NCI-H748 (cell line): ENCODE results near the gene CPLANE2.
"Not testable (repeated sequence)": the region's sequence is repeated elsewhere in the genome, so short reads cannot be mapped to it uniquely, and the experiment has no call there.

ENCODE experiments used
- DNase-seq: peaks from one replicate; lab custom pipeline; 2025; ENCODE audit not compliant: unreplicated experiment; lab: John Stamatoyannopoulos, UW

Gene CPLANE2

DNA sequence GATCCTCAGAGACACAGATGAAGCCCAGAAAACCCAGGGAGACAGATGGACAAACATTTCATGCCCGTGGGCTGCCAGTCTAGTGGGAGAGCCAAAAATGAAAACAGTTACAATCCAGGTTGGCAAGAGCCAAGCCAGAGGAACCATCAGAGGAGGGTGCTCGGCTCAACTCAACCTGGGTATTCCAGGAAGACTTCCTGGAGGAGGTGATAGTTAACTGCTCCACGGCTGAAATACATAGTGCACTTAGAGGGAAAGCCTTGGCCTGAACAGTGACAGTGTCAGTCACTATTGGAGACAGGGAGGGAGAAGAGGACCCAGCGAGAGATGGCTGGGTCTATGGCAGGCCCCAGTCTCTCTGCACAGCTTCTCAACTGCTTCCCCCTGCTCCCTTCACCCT, 26.4 kb downstream of the CPLANE2 start:
- no peak for DNase-seq

- no peak for DNase-seq
These were observed 27.1 kb downstream of the CPLANE2 start for GRCh38 chr1:16209847-16210407.

GRCh38 chr1:16209132-16209846, 27.7 kb downstream of the CPLANE2 start:
- DNase-seq = no peak

DNA sequence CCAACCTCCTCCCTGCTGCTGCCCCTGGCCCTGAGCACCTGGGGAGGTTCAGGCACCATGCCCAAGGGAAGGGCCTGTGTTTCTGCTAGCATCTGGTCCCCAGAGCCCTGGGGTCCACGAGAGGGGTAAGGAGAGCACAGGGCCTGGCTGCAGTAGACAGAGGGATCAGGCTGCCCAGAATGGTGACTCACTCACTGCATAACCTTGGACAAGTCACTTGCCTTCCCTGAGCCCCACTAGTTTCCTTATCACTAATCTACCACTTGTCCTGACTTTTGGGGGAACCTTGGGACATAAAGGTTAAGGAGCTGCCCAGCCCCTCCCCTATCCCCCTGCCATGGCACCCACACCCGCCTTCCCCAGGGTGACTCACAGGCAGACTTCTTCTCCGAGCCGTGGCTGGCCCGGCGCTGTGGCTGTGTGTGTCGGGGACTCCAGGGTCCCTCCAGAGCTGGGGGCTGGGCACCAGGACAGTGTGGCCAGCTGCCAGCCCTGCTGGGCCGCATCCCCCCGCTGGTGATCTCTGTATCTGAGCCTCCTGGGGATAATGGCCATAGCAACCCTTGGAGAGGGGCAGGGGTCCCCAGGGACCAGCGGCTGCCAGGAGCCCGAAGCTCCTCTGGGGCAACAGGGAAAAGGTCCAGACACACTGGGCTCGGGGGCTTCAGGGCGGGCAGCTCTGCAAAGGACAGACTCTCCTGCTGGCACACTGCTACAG, 28.6 kb downstream of the CPLANE2 start:
- no peak for DNase-seq

DNA sequence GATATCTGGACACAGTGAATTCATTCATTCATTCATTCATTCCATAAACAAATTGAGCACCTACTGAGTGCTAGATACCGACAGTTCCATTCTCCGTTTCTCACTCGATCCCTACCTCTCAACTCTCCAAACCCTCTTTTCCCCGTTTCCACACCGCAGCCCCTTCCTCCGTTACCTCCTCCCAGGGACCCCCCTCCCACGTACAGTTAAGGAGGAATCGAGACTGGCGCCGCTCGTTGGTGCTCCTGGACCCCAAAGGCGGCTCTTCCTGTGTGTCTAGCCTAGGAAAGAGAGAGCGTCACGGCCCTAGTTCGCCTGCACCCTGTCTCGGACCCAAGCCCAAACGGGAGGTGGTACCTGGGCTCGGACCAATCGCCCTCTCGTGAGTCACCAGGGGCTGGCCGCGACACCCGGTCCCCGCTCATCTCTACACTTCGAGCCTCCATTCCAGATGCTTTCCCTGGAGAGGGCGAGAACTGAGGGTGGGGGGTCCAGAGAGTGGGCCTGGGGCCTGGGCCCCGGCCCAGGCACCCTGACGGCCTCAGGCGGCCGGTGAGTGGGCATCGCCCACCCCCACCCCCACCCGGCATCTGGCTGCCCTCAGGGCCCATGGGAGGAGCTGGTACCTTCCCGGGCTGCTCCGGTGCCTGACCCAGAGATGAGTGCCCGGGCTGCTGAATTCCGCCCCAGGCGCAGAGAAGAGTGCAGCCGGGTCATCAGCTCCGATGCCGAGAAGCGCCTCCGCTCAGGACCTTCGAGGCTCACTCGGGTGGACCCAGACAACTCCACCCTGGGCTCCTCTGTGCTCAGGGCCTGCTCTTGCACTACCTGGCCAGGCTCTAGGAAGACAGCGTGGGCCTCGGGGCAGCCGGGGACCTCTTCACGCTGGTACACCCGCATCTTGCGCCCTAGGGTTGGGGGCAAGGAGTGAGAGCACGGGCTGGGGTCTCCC, 29.4 kb downstream of the CPLANE2 start:
- no peak for DNase-seq

DNA sequence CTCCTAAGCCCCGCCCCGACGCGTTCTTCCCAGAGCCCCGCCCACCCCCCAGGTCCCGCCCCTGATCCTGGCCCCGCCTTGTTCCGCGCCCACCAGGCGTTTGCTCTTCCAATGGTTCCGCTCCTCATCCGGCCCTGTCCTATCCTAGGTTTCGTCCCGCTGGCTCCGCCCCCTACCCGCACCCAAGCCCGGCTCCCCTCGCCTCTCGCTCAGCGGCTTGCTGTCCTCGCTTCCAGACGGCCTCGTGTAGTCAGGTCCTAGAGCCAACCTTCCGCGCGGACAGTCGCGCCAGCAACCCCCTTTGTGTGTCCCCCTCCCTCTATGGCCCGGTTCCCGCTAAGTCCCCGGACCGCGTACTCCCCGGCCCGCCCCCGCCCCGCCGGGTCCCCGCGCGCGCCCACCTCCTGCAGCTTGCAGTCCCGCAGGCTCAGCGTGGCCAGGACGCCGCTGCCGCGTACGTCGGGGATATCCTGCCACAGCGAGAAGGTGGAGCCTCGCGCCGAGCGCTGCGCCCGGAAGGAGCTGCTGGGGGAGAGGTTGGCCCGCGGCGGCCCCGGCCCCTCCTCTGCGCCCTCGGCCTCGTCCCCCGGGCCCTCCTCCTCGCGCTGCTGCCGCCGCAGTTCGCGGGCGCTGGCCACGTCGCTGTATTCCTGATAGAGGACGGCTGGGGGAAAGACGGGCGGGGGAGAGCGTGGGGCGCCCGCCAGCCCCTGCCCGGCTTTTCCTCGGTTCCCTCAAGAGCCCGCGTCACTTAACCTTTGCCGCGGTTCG, 30.3 kb downstream of the CPLANE2 start:
- DNase-seq = peak; percentile 96

DNA sequence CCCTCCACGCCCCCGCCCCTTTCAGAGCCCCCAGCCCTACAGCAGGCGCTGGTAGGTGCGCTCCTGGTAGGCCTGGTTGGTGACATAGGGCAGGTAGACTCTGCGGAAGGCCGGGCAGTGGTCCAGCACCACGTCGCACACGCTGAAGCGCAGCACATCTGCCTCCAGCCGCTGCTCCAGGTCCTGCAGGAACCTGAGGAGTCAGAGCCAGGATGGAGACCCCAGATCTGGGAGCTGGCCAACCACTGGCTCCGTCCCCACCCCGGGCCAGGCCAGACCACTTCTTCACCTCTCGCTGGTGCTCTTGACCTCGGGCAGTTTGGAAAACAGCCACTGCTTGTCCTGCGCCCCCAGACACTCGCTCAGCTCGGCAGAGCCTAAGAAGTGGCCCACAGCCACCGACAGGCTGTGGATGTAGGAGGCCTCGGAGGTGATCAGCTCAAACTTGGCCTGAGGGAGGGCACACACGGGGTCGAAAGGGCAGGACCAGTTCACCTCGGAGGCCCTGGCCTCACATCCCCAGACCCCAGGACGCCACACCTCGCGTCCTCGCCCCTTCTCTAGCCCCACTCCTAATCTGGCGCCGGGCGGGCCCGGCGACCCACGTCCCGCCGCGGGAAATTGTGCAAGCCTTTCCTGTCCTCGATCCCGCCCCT, 31.0 kb downstream of the CPLANE2 start:
- DNase-seq = no peak

DNA sequence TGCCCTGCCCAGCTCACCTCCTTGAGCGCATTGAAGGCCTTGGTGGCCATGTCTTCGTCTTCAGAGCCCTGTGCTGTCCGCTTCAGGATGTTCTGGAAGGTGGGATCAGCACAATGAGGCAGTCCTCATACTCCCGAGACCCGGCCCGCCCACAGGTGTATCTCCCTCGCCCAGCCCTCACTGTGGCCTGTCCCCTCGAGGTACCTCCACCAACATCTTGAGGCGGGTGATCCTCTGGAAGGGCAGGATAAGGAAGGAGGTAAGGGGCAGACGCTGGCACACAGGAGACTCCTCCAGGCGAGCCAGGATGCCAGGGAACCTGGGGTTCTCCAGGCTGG, 31.7 kb downstream of the CPLANE2 start:
- DNase-seq = no peak

DNA sequence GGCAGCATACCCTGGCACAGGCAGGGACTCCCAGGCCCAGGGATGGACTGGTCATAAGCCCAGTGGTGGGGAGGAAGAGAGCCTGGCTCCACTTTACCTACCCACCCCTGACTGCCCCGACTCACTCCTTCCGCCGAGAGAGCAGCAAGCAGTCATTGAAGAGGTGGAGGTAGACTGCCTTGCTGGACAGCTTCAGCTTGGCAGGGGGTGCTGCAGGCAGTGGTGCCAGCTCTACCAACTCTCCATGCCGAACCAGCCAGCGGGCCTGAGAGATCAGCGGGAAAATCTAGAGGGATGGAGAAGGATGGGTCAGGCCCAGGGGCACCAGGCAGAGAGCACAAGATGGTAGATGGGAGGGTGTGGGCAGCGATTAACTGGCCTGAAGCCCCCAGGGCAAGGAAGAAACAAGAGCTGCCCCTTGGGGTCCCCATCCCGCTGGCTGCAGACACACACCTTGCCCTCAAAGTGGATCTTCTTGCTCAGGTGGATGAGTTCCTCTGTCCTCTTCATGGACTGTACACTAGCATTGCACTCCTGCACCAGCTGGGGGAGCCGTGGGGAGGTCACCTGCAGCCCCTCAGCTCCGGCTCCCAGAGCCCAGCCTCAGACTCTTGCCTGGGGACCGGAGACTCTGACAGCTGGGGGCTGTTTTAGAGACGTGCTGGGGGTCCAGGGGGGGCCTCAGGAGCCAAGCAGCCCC, 32.2 kb downstream of the CPLANE2 start:
- peak; percentile 29 for DNase-seq

- DNase-seq = no peak
These were observed 32.8 kb downstream of the CPLANE2 start for GRCh38 chr1:16204216-16204615.

DNA sequence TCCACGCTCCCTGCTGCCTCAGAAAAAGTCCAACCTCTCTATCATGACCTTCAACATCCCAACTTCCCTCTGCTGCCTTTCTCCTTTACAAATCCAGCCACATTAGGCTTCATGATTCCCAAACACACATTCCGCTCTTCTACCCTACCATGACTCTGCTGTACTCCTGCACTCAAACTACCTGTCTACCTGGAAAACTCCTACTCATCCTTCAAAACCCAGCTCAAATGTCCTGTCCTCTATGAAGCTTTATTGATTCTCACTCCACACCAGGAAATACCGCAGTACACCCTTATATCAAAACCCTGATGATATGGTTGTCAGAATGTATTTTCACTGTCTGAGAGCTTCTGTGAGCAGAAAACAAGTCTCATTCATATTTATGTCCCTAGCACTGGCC, 33.4 kb downstream of the CPLANE2 start:
- no peak for DNase-seq

DNA sequence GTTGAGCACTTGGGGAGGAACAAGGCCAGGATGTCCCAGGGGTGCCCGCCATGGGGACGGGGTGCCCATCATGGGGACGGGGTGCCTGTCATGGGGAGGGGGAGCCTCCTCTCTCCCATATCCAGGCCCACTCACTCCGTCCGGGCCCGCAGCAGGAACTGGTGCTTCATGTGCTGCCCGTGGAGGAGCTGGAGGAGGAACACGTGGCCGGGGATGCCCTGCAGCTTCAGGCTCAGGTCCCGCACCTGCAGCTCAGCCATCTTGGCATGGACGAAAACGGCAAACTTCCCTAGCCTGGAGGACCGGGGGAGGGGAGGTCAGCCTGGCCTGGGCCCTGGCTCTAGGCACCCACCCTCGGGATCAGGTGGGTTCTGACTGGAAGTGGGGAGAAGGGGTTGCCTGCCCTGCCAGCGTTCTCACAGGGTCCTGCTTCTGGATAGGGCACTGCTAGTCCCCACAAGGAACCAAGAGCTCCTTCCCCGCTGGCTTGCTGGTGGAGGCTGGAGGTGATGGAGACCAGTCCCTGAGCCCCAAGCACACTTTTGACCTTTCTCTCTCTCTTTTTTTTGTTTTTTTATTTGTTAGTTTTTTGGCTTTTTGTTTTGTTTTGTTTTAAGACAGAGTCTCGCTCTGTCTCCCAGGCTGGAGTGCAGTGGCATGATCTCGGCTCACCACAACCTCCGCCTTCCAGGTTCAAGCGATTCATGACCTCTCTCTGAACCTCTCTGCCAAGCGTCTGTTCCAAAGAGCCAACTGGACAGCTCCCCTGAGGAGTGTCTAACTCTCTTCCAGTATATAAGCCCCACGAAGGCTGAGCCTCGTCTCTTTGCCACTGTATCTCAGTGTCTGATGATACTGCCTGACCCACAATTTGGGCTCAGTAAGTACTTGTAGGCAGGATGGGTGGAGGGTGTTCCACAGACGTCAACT, 34.4 kb downstream of the CPLANE2 start:
- DNase-seq = no peak

DNA sequence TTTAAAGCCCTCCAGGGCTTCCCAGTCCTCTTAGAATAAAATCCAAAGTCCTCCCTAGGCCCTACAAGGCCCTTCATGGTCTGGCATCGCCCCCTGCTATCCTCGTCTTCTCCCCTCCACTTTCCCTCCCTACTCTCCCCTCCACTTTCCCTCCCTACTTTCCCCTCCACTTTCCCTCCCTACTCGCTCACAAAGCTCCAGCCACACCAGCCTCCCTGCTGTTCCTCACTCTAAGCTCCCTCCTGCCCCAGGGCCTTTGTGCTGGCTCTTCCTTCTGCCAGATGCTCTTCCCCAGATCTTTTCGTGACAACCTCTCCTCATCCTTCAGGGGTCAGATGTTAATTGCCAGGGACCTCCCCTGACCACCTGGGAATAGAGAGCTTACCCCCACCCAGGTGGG, 37.3 kb downstream of the CPLANE2 start:
- DNase-seq = no peak

DNA sequence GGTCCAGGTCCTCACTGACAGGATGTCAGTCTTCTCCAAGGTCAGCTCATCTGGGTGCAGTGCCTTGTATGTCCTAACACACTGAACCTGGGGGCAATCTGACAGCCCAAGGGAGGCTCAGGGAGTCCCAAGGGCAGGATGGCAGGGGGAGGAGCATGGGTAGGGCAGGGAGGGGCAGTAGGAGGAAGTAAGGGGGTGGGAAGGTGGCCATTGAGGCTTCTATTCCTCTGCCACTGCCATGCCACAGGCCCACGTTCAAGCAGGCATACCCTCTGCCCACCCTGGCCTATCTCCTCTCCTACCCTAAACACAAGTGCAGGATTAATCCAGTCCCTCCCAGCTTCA, 37.9 kb downstream of the CPLANE2 start:
- no peak for DNase-seq

DNA sequence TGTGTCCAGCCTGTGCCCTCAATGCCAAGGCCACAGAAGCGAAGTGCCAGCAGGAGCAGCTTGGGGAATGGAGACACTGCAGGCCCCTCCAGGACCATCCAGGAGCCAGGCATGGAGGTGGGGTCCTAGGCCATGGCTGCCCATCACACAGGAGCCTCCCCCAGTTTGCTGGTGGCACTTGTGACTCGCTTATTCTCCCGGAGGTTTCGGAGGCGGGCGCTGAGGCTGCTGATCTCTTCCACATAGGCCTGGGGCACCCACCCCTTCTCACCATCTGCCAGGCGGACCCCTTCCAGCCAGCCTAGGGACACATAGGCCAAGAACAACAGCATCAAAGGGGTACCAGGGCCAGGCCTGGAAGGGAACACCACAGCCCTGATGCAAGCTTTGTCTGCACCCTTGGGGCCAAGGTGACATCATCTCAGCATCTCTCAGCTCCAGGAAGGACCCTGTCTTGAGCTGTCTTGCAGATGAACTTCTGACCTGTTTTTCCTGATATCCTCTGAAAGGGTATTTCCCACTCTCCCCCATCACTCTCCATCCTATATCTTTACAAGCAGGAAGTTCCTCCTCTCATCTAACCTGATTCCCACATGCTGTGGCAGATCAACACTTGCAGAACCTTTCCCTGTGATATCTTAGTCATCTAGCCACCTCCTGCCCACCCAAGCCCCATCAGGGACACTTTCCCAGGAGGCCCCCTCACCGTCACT, 38.4 kb downstream of the CPLANE2 start:
- no peak for DNase-seq

DNA sequence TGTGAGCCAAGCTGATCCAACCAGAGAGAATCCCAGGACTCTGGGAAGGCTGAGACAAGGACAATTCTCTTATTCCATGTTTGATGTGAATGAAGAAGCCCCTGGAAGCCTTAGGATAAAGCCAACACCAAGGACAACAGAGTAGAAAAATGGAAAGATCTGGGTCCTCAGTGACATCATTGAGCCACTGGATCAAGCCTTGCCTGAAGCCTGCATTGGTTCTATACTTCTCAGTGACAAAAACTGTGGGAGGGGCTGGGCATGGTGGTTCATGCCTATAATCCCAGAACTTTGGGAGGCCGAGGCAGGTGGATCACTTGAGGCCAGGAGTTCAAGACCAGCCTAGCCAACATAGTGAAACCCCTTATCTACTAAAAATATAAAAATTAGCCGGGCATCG, 40.1 kb downstream of the CPLANE2 start:
- no peak for DNase-seq

DNA sequence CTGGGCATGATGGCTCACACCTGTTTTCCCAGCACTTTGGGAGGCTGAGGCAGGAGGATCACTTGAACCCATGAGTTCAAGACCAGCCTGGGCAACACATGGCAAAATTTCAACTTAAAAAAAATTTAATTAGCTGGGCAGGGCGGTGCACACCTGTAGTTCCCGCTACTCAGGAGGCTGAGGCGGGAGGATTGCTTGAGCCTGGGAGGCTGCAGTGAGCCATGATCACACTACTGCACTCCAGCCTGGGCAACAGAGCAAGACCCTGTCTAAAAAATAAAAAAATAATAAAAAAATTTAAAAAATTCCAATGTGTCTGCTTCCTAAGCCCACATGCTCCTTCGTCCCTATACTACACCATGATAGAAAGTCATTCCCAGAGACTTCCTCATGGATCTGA, 40.8 kb downstream of the CPLANE2 start:
- DNase-seq = not testable (repeated sequence)

DNA sequence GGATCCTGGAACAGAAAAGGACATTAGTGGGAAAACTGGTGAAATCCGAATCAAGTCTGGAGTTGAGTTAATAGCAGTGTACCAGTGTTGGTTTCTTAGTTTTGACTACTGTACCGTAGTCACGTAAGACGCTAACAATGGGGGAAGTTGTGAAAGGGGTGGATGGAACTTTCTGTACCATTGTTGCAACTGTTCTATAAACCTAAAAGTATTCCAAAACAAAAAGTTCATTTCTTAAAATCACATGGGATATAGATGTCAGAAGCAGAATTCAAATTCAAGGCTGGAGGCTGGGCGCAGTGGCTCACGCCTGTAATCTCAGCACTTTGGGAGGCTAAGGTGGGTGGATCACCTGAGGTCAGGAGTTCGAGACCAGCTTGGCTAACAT, 41.5 kb downstream of the CPLANE2 start:
- DNase-seq = no peak
